HUDEP-2 (cell line): ENCODE measurements around the gene ANKRD18A.
"Not testable (repeated sequence)": the region's sequence is repeated elsewhere in the genome, so short reads cannot be mapped to it uniquely, and the experiment has no call there.

Experiments used
- DNase-seq, 76 experiments: peaks; one replicate each; lab custom pipeline; 2025; ENCODE audit not compliant: unreplicated experiment in 76 of 76; lab: John Stamatoyannopoulos, UW

Gene ANKRD18A

DNA sequence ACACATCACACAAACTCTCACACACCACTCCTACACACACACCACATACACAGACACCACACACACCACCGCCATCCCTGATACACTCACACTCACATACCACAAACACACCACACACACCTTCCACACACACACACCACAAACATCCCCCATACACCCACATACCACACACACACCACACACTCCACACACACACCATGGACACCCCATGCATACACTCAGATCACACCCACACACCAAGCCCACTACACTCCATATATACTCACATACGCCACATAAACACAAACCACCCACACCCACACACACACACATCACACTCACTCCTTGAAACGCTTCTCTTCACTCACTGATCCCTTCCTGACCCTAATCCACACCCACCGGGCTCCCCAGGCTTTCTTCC, 9.1 kb upstream of the ANKRD18A start:
- DNase-seq, result no peak

DNA sequence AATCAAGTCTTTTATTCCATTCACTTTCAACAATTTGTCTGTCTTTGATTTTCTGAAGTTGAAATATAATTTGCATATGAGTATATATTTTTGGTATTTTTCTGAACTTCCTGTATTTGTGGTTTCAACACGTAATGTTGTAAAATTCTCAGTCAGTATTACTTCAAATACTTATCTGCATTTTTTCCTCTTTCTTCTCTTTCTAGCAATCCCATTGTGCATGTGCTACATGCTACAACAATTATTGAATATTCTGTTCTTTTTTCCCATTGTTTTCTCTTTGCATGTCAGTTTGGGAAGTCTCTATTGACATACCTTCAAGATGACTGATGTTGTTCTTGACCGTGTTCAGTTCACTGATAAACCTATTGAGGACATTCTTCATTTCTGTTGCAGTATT, 5.6 kb upstream of the ANKRD18A start:
- no peak for DNase-seq

DNA sequence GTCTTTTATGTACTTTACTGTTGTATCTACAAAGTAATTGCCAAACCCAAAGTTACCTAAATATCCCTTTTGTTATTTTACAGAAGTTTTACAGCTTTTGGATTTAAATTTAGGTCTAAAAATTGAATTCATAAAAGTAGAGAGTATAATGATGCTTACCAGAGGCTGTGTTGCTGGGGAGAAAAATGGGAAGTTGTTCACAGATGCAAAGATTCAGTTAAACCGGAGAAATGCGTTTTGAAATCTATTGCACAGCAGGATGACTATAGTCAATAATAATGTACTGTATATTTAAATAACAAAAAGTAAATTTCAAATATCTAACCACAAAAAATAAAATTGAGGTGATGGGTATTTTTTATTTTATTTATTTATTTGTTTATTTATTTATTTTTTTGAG, 2.6 kb upstream of the ANKRD18A start:
- no peak for DNase-seq

DNA sequence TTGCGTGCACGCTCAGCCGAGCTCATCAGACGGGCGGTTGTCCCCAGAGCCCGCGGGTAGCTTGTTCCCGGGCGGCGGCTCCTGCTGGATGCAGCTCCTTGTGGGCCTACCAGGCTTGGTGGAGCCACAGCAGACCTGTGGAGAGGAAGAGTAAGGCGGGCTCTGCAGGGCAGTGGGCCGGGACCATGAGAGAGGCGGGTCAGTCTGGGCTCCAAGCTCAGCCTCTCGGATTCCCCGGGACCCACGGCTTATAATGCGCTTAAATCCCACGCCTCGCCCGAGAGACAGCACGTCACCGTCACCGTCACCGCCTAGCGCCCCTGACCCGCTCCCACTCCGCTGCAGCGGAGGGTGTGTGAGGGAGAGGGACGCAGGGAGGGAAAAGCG, 1.9 kb upstream of the ANKRD18A start:
- no peak for DNase-seq

DNA sequence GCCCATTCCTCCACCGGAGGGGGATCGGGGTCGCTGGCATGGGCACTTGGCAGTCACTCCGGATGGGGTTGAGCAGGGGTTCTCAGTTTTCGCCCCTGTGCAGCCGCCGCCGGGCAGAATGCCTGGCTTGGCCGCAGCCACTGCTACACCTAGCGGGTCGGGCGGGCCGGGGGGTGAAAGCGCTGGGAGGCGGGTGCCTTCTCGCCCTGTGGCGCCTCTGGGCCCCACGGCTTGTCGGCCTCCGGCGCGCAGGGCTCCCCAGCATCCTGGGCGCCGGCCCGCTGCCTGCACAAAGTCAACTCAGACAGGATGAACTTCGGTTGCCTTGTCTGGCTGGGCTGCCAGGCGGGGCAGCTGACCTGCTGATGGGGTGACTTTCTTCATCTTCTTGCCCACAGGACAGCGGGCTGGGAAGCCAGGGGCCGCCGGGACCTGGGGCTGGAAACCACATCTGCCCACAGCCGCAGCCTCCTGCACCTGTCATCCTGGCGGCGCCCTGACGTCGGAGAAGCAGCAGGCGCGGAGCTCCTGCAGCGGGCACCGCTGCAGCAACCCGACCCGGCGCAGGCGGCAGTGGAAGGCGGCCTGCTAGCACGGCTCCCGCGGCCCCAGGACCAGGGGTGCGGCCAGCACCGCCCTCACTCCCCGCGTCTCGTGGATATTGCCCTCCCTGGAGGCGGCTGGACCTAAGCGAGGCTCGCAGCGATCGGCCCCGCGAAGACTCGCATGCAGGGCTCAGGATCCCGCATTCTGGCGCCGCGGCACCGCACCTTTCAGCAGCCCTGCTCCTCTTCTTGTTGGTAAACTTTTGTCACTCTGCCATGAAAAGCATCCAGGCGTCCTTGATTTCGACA, 1.3 kb upstream of the ANKRD18A start:
- DNase-seq, result no peak

DNA sequence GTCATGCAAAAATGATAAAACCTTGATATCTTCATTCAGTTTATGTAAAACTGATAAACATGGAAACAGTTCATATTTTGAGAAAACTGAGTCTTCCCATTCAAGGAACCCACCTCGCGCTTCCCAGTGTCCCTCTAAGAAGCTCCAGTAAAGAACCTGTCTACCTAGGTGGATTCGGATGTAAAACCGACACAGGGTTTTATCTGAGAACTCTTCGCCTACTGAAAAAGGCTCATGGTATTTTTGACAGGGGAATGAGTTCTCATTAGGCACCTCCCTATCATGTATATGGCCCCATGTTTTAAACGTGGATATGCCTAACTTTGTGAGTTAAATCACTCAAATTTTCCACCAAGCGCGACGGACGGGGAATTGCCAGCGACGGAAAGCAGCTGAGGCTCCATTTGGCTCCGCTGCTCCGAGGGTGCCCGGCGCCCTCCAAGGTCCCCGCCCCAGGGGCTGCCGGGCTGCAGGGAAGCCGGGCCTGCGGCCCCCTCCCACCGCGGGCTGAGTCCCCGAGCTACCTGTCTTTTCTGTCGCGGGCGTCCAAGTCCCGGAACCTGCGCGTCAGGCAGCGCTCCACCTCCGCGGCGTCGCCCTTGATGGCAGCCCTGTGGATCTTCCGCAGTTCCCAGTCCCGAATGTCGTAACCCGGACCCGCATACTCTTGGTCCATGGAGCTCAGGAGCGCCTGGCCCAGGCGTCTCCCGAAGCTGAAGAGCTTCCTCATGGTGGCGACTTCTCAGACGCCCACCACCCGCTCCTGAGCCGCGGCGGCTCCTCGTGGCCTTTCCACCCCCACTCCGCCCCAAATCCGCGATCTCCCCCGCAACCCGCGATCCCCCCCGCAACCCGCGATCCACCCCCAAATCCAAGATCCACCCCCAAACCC, 594 bp downstream of the ANKRD18A start:
- DNase-seq, result no peak

DNA sequence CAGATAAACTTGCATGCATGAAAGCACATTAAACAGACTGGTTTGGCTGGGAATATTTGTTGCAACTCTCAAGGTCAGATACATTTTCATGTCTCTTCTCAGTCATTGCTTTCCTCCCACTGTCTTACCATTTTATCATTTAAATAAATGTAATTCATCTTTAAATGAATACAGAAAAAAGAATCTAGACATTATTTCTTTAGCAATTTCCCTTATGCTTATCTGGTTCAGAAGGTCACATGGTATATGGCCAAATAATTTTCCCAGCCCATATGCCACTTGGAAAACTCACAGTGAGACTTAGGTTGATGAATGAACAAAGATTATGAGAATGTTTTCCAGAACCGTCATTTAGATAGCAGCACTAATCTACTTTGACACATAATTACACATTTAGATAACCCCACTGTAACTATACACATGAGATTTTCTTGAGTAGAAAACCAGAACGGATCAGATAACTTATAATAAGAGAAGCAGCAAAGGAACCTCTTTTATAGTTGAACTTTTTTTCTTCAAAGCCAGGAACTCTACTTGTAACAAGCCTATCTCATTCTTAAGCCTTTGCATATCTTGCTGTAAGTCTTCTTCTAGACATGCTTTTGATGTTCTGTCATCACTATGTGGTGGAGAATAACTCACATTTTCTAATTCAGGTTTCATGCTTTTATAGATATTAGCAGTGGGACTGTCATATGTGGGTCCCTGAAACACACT, 22.2 kb downstream of the ANKRD18A start:
- not testable (repeated sequence) for DNase-seq

DNA sequence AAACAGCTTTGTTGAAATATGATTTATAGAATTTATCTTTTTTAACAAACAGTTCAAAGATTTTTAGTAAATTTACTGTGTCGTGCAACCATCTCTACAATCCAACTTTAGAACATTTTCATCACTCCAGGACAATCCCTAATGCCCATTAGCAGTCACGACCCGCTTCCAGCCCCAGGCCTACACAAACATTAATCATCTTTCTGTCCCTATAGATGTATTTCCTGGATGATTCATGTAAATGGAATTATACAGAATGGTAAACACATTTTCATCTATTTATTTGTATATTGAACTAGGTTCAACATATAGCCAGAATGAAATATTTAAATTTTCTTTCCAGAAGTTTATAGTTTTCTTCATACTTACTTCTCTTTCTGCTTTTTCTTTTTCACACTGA, 25.3 kb downstream of the ANKRD18A start:
- DNase-seq, result not testable (repeated sequence)

DNA sequence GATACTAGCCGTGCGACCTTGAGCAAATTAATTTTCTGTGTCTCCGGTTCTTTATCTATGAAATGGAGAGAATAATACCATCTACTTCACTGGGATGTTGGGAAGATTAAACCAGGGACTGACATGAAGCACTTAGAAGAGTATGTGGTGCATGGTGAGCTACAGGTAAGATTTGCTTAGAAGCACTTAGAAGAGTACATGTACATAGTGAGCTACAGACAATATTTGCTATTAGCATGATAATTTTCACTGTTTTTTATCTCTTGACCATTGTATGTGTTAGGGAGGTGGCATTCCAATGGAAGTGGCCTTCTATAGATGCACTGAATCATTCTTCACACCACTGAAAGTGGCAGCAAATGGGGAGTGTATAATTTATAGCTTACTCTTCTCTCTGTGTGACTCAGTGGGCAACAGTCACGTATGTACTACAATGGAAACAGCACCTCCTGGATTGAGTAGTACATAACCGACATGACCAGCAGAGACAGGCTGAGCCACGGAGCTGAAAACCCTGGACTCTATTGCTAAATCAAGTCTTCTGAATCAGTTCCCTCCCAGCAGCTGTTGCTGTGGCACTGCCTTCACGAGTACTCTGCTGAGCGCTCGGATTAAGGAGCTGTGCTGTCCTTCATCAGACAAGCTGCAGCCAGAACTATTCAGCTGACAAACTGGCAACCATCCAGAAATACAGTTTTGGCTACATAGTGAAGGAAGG, 28.9 kb downstream of the ANKRD18A start:
- peak in 13 of 76 experiments; percentile 1 to 44 (median 15) for DNase-seq

DNA sequence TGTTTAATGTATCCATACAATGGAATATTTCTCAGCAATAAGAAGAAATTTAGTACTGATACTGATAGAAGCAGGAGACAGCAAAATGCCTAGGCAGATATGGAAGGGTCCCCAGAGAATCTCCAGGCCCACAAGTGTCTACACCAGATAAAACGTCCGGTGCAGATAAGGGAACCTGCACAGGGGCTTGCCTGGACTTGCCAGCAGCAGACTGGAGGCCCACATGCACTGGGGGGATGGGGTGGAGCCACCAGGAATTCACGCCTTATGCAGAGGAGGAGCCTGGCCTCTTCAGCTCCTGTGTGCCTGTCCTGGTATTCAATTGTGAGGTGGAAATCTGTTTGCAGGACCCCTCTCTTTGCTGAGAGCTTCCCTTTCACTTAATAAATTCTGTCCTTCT, 36.6 kb downstream of the ANKRD18A start:
- DNase-seq, result peak in 67 of 76 experiments; percentile 2 to 88 (median 47)

DNA sequence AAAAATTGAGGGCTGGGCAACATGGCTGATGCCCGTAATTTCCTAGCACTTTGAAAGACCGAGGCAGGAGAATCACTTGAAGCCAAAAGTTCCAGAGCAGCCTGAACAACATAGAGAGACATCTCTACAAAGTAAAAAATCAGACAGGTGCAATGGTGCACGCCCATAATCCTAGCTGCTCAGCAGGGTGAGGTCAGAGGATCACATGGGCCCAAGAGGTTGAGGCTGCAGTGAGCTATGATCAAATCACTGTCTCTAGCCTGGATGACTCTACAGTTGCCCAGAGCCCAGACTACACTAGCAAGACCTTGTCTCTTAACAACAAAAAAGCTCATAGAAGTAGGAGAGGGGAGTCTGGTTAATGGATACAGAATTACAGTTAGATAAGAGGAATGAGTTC, 40.3 kb downstream of the ANKRD18A start:
- not testable (repeated sequence) for DNase-seq

DNA sequence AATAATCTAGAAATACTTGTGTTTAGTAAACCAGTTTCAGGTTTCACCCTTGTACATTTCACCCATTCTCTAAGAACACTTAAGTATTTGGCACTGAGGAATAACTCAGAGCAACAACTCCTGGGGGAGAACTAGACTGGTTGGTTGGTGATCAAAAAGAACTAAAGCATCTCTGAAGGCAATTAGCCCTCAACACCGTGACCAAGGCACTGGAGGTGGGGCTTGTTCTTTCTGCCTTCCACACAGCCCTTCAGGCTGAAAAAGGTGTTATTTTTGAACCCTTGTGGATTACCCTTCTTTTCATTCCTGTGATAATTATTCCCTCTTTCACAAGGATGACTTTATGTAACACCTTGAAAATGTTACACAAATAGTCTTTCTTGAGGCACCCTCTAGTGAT, 44.2 kb downstream of the ANKRD18A start:
- not testable (repeated sequence) for DNase-seq

DNA sequence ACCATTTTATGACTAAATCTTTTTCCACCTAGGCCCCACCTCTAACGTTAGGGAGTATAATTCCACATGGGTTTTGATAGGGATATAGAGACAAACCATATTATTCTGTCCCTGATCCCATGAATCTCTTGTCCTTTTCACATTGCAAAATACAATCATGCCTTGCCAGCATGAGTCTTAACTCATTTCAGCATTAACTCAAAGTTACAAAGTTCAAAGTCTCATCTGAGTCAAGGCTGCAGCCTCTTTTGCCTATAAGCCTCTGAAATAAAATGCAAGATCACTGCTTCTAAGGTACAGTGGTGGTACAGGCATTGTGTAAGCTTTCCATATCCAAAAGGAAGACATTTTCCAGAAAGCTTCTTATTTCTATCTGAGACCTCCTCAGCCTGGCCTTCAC, 54.3 kb downstream of the ANKRD18A start:
- DNase-seq, result not testable (repeated sequence)

DNA sequence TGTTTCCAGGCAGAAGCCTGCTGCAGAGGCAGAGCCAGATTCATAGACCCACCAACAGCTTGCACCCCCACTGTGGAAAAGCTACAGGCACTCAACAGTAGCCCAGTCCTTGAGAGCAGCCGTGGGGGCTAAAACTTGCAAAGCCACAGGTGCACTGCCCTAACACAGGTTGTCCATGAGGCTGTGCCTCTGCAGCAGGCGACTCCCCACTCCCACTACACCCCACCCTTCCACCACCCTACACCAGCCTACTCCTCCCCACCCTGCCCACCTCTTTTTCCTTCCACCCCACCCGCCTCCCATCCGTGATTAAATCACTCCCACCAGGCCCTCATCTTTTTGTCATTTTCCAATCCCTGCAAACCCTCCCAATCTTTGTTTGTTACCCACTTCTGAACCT, 55.2 kb downstream of the ANKRD18A start:
- DNase-seq, result not testable (repeated sequence)

DNA sequence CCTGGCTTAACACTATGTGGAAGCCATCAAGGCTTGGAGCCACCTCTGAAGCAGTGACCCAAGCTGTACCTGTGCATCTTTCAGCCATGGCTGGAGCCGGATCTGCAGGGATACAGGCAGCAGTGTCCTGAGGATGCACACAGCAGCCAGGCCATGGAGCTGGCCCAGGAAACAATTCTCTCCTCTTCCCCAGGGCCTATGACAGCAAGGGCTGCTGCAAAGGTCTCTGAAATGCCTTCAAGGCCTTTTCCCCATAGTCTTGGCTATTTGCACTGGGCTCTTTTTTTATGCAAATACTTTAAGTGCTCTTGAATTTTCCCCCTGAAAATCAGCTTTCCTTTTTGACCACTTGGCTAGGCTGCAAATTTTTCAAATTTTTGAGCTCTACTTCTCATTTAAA, 56.5 kb downstream of the ANKRD18A start:
- not testable (repeated sequence) for DNase-seq

DNA sequence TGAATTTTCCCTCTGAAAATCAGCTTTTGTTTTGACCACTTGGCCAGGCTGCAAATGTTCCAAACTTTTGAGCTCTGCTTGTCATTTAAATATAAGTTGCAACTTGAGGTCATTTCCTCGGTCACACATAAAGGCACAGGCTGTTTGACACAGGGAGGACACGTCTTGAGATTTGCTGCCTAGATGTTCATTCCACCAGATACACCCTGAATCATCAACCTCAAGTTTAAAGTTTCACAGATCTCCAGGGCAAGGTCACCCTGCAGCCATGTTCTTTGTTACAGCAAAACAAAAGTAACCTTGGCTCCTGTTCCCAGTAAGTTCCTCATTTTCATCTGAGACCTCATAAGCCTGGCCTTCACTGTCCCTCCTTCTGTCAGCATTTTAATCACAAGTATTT, 59.3 kb downstream of the ANKRD18A start:
- not testable (repeated sequence) for DNase-seq

DNA sequence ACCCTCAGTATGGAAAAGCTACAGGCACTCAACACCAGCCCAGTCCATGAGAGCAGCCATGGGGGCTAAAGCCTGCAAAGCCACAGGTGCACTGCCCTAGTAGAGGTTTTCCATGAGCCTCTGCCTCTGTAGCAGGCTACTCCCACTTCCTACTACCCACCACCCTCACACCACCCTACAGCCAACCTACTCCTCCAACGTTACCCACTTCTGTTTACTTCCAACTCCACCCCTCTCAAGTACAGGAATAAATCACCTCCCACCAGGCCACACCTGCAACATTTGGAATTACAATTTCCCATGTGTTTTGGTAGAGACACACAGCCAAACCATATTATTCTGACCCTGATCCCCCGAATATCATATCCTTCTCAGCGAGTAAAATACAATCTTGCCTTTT, 61.2 kb downstream of the ANKRD18A start:
- DNase-seq, result not testable (repeated sequence)

DNA sequence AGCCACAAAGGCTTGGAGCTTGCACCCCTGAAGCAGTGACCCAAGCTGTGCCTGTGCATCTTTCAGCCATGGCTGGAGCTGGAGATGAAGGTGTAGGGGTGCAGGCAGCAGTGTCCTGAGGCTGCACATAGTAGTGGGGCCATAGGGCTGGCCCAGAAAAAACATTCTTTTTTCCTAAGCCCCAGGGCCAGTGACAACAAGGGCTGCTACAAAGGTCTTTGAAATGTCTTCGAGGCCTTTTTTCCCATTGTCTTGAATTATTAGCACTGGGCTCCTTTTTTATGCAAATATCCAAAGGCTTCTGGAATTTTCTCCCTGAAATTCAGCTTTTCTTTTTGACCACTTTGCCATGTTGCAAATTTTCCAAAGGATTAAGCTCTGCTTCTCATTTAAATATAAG, 62.6 kb downstream of the ANKRD18A start:
- DNase-seq, result not testable (repeated sequence)

DNA sequence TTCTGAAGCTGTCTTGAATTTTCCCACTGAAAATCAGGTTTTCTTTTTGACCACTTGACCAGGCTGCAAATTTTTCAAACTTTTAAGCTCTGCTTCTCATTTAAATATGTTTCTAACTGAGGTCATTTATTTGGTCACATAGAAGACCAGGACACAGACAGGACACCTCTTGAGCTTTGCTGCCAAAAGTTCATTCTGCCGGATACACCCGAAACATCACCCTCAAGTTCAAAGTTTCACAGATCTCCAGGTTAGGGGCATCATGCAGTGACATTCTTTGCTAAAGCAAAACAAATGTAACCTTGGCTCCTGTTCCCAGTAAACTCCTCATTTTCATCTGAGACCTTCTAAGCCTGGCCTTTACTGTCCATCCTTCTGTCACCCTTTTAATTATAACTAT, 65.4 kb downstream of the ANKRD18A start:
- not testable (repeated sequence) for DNase-seq

DNA sequence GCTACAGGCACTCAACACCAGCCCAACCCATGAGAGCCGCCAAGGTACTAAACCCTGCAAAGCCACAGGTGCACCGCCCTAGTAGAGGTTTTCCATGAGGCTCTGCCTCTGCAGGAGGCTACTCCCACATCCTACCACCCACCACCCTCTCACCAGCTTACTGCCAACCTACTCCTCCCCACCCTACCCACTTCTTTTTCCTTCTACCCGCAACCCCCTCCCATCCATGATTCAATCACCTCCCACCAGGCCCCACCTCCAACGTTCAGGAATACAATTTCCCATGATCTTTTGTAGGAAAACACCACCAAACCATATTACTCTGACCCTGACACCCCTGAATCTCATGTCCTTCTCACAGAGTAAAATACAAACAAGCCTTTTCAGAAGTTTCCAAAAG, 67.4 kb downstream of the ANKRD18A start:
- DNase-seq, result not testable (repeated sequence)
